ENCODE data around the gene ZFP91.

- no peak for TF ChIP-seq CTCF (conservative IDR thresholded peaks at IDR 0.05; ENCODE audit: low read depth, low read length)
- TF ChIP-seq EZH2 (IDR thresholded peaks at IDR 0.05; ENCODE audit: borderline replicate concordance, low read depth, low read length, poor library complexity, severe bottlenecking), result no peak
Observed at GRCh38 chr11:58640386-58641023, 61.6 kb downstream of the ZFP91 start.
